GM21423 (cell line): Measurements from ENCODE around the gene IL23R.
A peak's percentile ranks its signal among the peaks of the same experiment; 100 is the strongest.

Experiments
- ATAC-seq: cut with Tn5 transposase; IDR thresholded peaks from one replicate; pipeline ENCODE4 v1.9.1; 2021; ENCODE audit warnings: mild to moderate bottlenecking, moderate library complexity; ENCODE audit not compliant: unreplicated experiment

IL23R gene

GRCh38 chr1:67294836-67295617 lies 128.8 kb downstream of the IL23R start:
- no peak for ATAC-seq

- no peak for ATAC-seq
Measured at GRCh38 chr1:67298762-67299161, 132.5 kb downstream of the IL23R start.

GRCh38 chr1:67299296-67299695 lies 133.0 kb downstream of the IL23R start:
- no peak for ATAC-seq

- ATAC-seq, result no peak
Measured at GRCh38 chr1:67300561-67300960, 134.3 kb downstream of the IL23R start.

GRCh38 chr1:67304023-67304422 lies 137.8 kb downstream of the IL23R start:
- no peak for ATAC-seq

- ATAC-seq, result no peak
Measured at GRCh38 chr1:67306547-67306946, 140.3 kb downstream of the IL23R start.

GRCh38 chr1:67307251-67308060 lies 141.2 kb downstream of the IL23R start, which contains the start of gene IL12RB2:
TSS of gene IL12RB2 (plus strand) at chr1:67307873. CDS start at chr1:67320369, 12,496 bp downstream.
- peak; percentile 52 for ATAC-seq

GRCh38 chr1:67308136-67308535 lies 141.9 kb downstream of the IL23R start:
- ATAC-seq, result peak; percentile 22
